GM12874 (cell line): ENCODE measurements around the gene LECT2.

Source experiments
- TF ChIP-seq, protein P1 (sequence below): IDR thresholded peaks from 2 replicates; pipeline ENCODE4 v1.5.1; 2011; ENCODE audit warnings: low read depth, mild to moderate bottlenecking, control low read depth, low read length, moderate library complexity; ENCODE audit not compliant: insufficient read depth

LECT2 gene

DNA sequence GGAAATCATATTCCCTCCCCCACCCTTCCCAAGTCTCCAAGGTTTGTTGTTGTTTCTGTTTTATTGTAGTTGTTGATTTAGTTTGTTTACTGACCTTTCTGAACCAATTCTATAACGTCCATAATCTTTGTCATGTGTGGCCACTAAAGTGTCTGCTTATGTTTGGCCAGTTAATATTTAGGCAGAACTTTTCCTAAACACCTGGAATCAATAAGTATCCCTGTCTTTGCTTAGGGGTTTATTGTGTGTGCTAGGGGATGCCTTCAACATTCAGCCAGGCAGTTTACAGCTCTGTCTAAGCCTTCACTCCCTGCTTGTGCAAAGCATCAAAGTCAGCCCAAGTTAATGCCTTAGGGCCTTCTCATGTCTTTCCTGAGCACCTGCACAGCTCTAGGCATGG is 16.9 kb upstream of the LECT2 start:
- TF ChIP-seq, protein P1, sequence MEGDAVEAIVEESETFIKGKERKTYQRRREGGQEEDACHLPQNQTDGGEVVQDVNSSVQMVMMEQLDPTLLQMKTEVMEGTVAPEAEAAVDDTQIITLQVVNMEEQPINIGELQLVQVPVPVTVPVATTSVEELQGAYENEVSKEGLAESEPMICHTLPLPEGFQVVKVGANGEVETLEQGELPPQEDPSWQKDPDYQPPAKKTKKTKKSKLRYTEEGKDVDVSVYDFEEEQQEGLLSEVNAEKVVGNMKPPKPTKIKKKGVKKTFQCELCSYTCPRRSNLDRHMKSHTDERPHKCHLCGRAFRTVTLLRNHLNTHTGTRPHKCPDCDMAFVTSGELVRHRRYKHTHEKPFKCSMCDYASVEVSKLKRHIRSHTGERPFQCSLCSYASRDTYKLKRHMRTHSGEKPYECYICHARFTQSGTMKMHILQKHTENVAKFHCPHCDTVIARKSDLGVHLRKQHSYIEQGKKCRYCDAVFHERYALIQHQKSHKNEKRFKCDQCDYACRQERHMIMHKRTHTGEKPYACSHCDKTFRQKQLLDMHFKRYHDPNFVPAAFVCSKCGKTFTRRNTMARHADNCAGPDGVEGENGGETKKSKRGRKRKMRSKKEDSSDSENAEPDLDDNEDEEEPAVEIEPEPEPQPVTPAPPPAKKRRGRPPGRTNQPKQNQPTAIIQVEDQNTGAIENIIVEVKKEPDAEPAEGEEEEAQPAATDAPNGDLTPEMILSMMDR, result no peak

DNA sequence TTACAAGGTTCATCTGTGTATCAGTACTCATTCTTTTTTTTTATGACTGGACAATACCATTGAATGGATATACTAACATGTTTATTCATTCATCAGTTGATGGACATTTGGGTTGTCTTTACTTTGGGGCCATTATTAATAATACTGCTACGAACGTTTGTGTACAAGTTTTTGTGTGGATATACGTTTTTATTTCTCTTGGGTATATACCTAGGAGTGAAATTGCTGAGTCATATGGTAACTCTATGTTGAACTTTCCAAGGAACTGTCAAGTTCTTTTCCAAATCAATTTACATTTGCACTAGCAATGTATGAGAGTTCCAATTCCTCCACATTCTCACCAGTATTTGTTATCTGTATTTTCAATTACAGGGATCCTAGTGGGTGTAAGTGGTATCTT is 12.0 kb upstream of the LECT2 start:
- TF ChIP-seq, protein P1, result no peak

DNA sequence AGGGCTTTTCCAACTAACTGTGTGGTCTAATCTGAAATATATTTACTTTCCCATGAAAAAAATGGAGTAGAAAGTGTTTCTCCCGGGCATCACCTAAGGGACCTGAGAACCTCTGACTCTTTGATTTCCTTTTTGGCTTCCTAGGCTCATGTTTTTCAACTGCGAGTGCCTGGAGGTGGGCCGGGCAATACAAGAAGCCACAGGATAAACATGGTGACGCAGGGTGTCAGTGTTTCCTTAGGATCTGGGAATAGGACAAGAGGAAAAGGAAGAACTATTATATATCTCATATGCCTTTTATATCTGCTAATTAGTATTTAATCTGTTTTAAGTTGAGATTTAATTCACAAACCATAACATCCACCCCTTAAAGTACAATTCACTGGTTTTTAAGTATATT is 11.4 kb upstream of the LECT2 start:
- TF ChIP-seq, protein P1, result no peak

DNA sequence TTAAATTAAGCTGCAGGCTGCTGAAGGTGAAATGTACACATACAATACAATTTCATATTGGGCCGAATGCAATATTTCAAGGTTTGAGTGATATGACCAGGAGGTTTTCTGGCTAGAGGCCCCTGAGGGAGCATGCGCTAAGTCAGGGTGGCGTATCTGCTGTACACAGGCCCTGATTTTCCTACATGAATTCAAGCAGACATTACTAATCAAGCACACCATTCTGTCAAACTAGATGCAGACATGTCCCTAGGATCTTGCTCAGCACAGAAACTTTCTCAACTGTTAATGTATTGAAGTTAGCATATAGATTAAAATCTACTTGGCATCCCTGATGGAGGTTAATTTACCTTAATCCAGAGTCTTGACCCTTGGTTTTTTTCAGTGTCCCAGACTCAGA is 10.7 kb upstream of the LECT2 start:
- TF ChIP-seq, protein P1, result no peak

DNA sequence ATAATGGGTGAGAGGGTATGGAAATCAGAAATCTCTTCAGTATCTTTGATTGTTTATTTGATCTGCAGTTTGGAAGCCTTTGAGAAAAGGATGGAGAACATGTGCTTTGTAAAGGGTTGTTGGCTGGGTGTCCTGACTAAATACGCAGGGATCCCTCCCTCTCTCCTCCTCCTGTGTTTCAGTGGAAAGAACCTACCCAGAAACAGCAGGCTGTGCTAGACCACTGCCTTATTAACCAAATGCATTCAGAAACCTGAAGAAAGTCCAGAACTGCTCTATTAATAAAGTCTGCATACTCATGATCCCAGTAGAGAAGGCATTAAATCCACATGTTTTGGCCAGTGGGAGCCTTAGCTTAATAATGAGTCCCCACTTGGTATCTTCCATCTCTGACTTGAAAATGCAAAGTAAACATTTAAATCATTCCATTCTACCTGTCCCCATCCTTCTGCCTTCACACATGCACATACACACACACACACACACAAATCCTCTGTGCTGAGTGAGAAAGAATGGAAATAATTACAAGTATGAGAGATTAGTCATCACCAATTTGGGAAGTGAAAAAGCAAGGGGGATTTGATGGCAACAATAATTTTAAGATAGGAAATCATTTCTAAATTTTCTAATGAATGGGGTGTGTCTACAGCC is 10.0 kb upstream of the LECT2 start:
- TF ChIP-seq, protein P1, result no peak

DNA sequence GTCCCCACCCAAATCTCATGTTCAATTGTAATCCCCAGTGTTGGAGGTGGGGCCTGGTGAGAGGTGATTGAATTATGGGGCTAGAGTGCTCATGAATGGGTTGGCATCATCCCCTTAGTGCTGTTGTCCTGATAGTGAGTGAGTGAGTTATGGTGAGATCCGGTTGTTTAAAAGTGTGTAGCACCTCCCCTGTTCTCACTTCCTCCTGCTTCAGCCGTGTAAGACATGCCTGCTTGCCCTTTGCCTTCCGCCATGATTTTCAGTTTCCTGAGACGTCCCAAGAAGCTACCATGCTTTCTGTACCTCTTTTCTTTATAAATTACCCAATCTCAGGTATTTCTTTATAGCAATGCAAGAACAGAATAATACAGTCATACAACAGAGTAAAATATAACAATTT is 742 bp upstream of the LECT2 start:
- TF ChIP-seq, protein P1, result no peak

DNA sequence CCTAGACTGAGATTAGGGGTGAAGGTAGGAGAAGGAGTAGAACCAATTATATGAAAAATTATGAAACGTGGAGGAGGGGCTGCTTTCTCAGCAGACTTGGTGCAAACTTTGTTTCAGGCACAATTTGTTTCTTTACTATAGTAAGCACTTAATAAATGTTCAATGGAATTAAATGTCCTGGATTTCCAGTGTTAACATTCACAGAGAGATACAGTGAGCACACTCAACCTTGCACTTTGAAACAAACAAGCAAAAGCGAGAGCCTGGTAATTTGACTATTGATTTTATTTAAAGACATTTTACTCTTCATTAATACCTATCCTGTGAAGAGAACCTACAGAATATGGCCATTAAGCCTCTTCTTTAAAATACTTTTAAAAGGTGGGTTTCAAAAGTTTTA is 933 bp downstream of the LECT2 start:
- TF ChIP-seq, protein P1, result no peak
